ENCODE measurements around the gene FAM131A.

FAM131A gene

GRCh38 chr3:184333190-184333589 lies 4.2 kb upstream of the FAM131A start:
- DNase-seq (ENCODE audit: low read depth): no peak
- no peak overlapping the region for H3K4me3 ChIP-seq (ENCODE audit: control insufficient read depth, low read depth, low read length)
- TF ChIP-seq CTCF (IDR thresholded peaks at IDR 0.05; ENCODE audit: control insufficient read depth, insufficient read depth, low read depth, low read length, missing control alignments): no peak

- no peak for TF ChIP-seq CTCF (IDR thresholded peaks at IDR 0.05; ENCODE audit: control insufficient read depth, insufficient read depth, low read depth, low read length, missing control alignments)
- H3K4me3 ChIP-seq (ENCODE audit: control insufficient read depth, low read depth, low read length): no peak overlapping the region
- no peak for DNase-seq (ENCODE audit: low read depth)
These were observed 3.7 kb upstream of the FAM131A start for GRCh38 chr3:184333700-184334099.

- H3K4me3 ChIP-seq (ENCODE audit: control insufficient read depth, low read depth, low read length): no peak overlapping the region
- no peak for TF ChIP-seq CTCF (IDR thresholded peaks at IDR 0.05; ENCODE audit: control insufficient read depth, insufficient read depth, low read depth, low read length, missing control alignments)
- no peak for DNase-seq (ENCODE audit: low read depth)
These were observed 2.8 kb upstream of the FAM131A start for GRCh38 chr3:184334470-184335158.

- H3K4me3 ChIP-seq (ENCODE audit: control insufficient read depth, low read depth, low read length): peak overlapping the region; percentile 61; the same call in 1 of the 2 replicates
- no peak for TF ChIP-seq CTCF (IDR thresholded peaks at IDR 0.05; ENCODE audit: control insufficient read depth, insufficient read depth, low read depth, low read length, missing control alignments)
- DNase-seq (ENCODE audit: low read depth): no peak
These were observed 2.1 kb upstream of the FAM131A start for GRCh38 chr3:184335291-184335660.

GRCh38 chr3:184335661-184336546 lies 1.5 kb upstream of the FAM131A start:
- H3K4me3 ChIP-seq (ENCODE audit: control insufficient read depth, low read depth, low read length): peak overlapping the region; percentile 61
- TF ChIP-seq CTCF (IDR thresholded peaks at IDR 0.05; ENCODE audit: control insufficient read depth, insufficient read depth, low read depth, low read length, missing control alignments): no peak
- DNase-seq (ENCODE audit: low read depth): no peak

GRCh38 chr3:184336547-184337398 lies 627 bp upstream of the FAM131A start:
- TF ChIP-seq CTCF (IDR thresholded peaks at IDR 0.05; ENCODE audit: control insufficient read depth, insufficient read depth, low read depth, low read length, missing control alignments): no peak
- peak overlapping the region; percentile 61 for H3K4me3 ChIP-seq (ENCODE audit: control insufficient read depth, low read depth, low read length)
- no peak for DNase-seq (ENCODE audit: low read depth)
